BJ (cell line): ENCODE measurements around the gene CBX4. TPM values are rescaled to one million over a fixed set of nuclear protein-coding genes. Genes with fewer than 3 reads are reported as not detected.

Experiments used
- CTCF ChIA-PET: fragments of 350-600 bp; formaldehyde crosslinking; extraction: SDS; loops from one replicate; lab custom pipeline; 2021; ENCODE audit warnings: antibody characterized with exemption, inconsistent platforms; lab: Yijun Ruan, JAX
- POLR2A ChIA-PET: fragments of 300-600 bp; sonication (Branson Sonifier 250); formaldehyde crosslinking; extraction: SDS; loops from one replicate; lab custom pipeline; 2021; ENCODE audit warnings: antibody characterized with exemption; lab: Charles Lee
- DNase-seq: peaks from one replicate; pipeline ENCODE4 v3.0.0-alpha.2; 2011; ENCODE audit warnings: low read depth
- H3K27me3 ChIP-seq: 2 replicates; pipeline ENCODE4 v1.6.0; 2011; ENCODE audit warnings: low read length; ENCODE audit not compliant: control insufficient read depth, insufficient read depth
- H3K36me3 ChIP-seq: 2 replicates; pipeline ENCODE4 v1.5.1; 2011; ENCODE audit warnings: low read length; ENCODE audit not compliant: control insufficient read depth, insufficient read depth
- H3K4me3 ChIP-seq: 2 replicates; pipeline ENCODE4 v1.5.1; 2011; ENCODE audit warnings: low read depth, mild to moderate bottlenecking, control low read depth, low read length
- CTCF ChIP-seq: IDR thresholded peaks from 2 replicates; pipeline ENCODE4 v1.5.1; 2011; ENCODE audit warnings: low read depth, mild to moderate bottlenecking, control low read depth, inconsistent platforms, low read length, moderate library complexity; ENCODE audit not compliant: insufficient read depth
- polyA plus RNA-seq: library from polyadenylated mRNA; depleted of rRNA; stranded (reverse); fragments of >200 nt; gene quantifications from 2 replicates; pipeline ENCODE4 v1.2.3, GENCODE V29; 2011

CBX4 gene
- polyA plus RNA-seq, 1 experiment = 10.4 TPM

- H3K4me3 ChIP-seq = no peak overlapping the region
- POLR2A ChIA-PET = no interaction called here
- DNase-seq = no peak
- no peak for TF ChIP-seq CTCF
- H3K27me3 ChIP-seq = peaks cover 84% of the 10 kb centered on the region
- no peaks in the 10 kb centered on the region for H3K36me3 ChIP-seq
- CTCF ChIA-PET = interaction anchor here (0.7 to 2.0 kb wide), 7 partner anchors 10 to 185 kb away, joined by 3 to 6 read pairs (median 3); partner anchors contain the start of gene CBX8
Observed at GRCh38 chr17:79806863-79807720, 32.1 kb downstream of the CBX4 start.

GRCh38 chr17:79806446-79806760 lies 32.8 kb downstream of the CBX4 start:
- no peak overlapping the region for H3K4me3 ChIP-seq
- DNase-seq = no peak
- CTCF ChIA-PET = interaction anchor here (1.1 kb wide), 1 partner anchor 34 kb away, joined by 3 read pairs; no protein-coding TSS in a partner anchor
- TF ChIP-seq CTCF = no peak
- POLR2A ChIA-PET = no interaction called here
- H3K27me3 ChIP-seq = peaks cover 83% of the 10 kb centered on the region
- H3K36me3 ChIP-seq = no peaks in the 10 kb centered on the region

GRCh38 chr17:79804856-79805696 lies 34.2 kb downstream of the CBX4 start:
- CTCF ChIA-PET = interaction anchor here (1.2 kb wide), 2 partner anchors 30 to 36 kb away, joined by 3 to 4 read pairs; no protein-coding TSS in a partner anchor

GRCh38 chr17:79803997-79804855 lies 35.0 kb downstream of the CBX4 start:
- Histone ChIP-seq H3K36me3 (no peaks in the 10 kb centered on the region), H3K4me3 (no peak overlapping the region), H3K27me3 (peaks cover 92% of the 10 kb centered on the region)
- no peak for DNase-seq
- TF ChIP-seq CTCF = no peak
- CTCF ChIA-PET = interaction anchor here (1.2 kb wide), 2 partner anchors 31 to 37 kb away, joined by 3 to 4 read pairs; no protein-coding TSS in a partner anchor
- POLR2A ChIA-PET = interaction anchor here (0.6 kb wide), 1 partner anchor 38 kb away, joined by 4 read pairs; no protein-coding TSS in a partner anchor

More at GRCh38 chr17:79804856-79805696, 34.2 kb downstream of the CBX4 start:
- Histone ChIP-seq H3K27me3 (peaks cover 87% of the 10 kb centered on the region), H3K4me3 (no peak overlapping the region), H3K36me3 (no peaks in the 10 kb centered on the region)
- DNase-seq = no peak
- no peak for TF ChIP-seq CTCF
- POLR2A ChIA-PET = no interaction called here
